DMS153 treated with DMSO at 0.1 percent for 48 hours (cell line): ENCODE data around the gene IRX4.

Experiments used
- DNase-seq: peaks from one replicate; lab custom pipeline; 2025; ENCODE audit not compliant: unreplicated experiment; lab: John Stamatoyannopoulos, UW

The IRX4 gene

GRCh38 chr5:1882337-1883119, at the start of gene IRX4:
TSS of gene IRX4 (minus strand) at chr5:1882925. CDS start at chr5:1882647, 278 bp downstream.
- no peak for DNase-seq

DNA sequence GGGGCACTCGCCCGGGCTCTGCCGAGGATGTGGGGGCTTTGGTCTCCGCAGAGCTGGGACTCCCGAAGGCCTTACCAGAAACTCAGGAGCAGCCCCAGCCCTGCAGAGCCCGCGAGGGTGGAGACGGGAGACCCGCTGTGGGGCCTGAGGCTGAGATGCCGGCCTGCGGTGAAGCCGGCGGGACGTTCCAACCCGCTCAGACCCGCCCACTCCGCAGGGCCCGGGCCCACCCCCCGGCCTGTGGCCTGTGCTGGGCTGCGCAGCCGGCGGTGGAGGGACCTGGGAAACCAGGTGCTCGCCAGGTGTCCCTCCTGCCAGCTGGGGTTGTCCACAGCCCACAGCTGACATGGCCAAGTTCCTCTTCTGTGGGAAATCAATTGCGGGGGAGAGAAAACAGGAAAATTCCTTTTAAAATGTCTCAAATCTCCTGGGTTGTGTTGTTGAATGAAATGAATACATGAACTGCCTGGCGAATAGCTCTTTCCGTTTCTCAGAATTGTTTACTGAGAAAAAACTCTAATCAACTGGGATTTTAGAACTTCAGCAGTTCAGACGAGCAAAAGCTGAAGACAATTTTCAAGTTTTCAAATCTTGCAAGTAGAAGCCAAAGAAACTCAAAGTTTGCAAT, 49.0 kb upstream of the IRX4 start:
- DNase-seq: peak; percentile 35

GRCh38 chr5:1930880-1931603, 48.3 kb upstream of the IRX4 start:
- DNase-seq: no peak

- DNase-seq: peak; percentile 50
Measured at GRCh38 chr5:1930501-1930879, 47.8 kb upstream of the IRX4 start.

GRCh38 chr5:1929108-1929991, 46.6 kb upstream of the IRX4 start:
- no peak for DNase-seq

GRCh38 chr5:1926471-1927341, 44.0 kb upstream of the IRX4 start:
- DNase-seq: no peak

- DNase-seq: no peak
Measured at GRCh38 chr5:1926071-1926440, 43.3 kb upstream of the IRX4 start.

DNA sequence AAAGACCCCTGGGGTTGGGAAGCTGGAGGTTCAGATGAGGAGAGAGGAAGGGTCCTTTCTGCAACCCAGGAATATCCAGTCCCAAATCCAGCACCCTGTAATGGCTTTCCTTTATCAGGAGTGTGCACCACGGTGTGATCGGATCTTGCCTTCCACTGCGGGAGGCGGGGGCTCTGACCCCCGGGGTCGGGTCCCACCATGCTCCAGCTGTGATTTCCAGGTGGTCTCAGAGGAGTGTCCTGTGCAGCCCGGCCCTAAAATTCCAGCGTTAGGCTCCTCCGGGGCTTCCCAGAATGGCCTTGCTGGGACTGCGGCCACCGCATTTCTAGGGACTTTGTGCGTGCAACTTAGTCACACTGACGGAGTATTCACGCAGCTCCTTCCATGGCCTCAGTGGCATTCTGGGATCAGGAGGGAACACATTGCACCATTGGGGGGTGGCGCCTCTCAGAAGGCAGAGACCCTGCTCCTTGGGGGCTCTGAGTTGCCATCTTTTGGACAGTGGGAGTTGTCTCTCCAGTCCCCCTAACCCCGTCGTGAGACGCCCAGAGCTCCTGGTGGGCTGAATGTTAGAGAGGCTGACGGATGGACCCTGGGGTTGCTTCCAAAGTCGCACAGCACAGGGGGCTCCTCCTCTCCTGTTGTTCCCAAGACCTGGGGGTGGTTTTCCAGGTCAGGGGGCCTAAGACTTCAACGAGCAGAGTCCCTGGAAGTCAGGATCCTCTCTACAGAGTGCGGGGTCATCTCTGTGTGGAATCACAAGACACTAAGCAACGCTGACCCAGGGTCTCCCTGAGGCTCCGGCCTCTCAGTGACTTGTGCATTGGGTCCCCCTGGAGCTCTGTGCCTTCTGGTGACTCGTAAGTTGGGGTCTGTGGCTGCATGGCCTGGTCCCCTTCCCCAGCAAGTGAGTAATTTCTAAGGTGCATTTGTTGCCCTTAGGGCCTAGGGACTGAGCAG, 42.7 kb upstream of the IRX4 start:
- DNase-seq: no peak

DNA sequence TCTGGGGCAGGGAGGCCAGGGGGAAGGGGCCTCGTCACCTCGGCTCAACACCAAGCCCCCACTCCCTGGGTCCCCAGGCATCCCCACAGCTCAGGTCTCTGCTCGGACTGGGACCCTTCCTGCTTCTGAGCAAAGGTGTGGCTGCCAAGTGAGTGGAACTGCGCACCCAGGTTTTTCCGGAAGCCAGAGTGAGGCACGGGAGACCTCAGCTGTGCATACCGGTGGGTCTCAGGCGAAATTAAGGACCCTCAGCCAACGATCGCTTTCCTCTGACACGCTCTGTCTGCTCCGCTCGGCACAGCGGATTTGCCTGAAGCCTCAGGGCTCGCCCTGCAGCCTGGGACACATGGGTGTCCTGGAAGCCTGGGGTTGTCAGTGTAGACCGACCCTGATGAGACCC, 41.0 kb upstream of the IRX4 start:
- no peak for DNase-seq

GRCh38 chr5:1923341-1923740, 40.6 kb upstream of the IRX4 start:
- DNase-seq: no peak

GRCh38 chr5:1921711-1922110, 39.0 kb upstream of the IRX4 start:
- DNase-seq: no peak

GRCh38 chr5:1919750-1920149, 37.0 kb upstream of the IRX4 start:
- DNase-seq: no peak

DNA sequence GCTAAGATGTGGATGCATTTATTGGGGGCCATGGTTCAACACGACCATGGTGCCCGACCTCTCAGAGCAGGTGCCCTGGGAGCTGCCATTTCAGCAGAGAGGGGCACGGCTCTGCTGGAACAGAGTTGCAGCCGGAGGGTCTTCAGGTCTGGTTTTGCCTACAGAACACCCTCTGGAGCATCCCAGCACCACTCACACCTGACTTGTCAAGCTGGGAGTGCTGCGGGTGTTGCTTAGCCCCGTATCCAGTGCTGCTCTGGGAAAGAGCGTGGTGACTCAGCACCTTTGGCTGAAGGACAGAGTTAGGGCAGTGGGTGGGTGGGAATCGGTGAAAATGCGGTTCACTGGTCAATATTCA, 36.5 kb upstream of the IRX4 start:
- no peak for DNase-seq

DNA sequence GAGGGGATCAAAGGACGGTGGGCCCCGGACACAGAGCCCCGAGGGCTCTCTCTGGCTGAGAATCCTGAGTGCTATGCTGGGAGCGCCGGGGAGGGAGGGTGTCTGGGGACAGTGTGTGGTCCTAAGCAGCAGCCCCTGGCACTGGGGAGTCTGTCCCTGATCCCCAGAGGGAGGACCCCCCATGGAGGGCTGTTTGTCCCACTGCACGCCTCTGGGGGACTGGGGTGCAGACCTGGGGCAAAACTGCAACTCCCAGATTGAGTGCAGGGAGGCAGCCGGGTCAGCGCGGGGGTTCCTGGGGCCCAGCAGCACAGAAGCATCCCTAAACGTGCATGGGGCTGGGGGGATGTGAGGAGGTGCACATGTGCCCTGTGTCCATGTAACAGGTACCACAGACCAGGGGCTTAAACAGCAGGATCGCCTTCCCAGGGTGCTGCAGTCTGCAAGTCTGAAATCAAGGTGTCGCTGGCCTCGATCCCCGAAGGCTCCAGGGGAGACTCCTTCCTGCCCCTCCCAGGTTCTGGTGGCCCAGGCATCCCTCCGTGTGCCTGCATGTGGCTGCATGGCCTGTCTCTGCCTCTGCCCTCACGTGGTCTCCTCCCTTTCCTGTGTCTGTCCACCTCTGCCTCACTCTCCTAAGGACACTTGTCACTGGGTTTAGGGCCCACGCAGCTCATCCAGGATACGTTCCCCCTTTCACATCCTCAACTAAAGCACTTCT, 35.9 kb upstream of the IRX4 start:
- DNase-seq: no peak

- DNase-seq: peak; percentile 60
Measured at GRCh38 chr5:1917830-1918487, 35.2 kb upstream of the IRX4 start.

GRCh38 chr5:1916041-1917001, 33.6 kb upstream of the IRX4 start:
- no peak for DNase-seq

DNA sequence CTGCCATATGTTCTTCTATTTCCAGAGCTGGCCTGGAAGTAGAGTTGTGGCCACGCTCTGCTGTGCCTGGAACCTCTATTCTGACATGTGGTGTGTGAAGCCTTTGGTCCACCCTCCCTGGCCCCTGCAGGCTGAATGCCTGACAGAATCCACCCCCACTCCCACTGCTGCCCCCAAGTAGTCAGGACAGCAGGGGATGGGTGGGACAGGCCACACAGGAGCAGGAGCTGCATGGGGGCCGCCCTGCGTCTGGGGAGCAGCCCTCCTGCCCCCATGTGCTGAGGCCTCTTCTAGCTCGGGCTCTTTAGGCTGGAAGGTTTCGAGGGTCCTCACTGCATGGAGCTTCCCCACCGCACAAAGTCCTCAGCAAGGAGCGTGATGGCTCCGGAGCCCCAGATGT, 32.6 kb upstream of the IRX4 start:
- DNase-seq: no peak
